Sigmoid colon (tissue), 7 donors: Measurements from ENCODE around the gene MOGAT3. TPM values are rescaled to one million over a fixed set of nuclear protein-coding genes. Genes with fewer than 3 reads are reported as not detected.
"Not testable (repeated sequence)": the region's sequence is repeated elsewhere in the genome, so short reads cannot be mapped to it uniquely, and the experiment has no call there.

Experiments
- DNase-seq: peaks from one replicate; pipeline ENCODE4 v3.0.0-alpha.2; 2019
- H3K27ac ChIP-seq, 4 donors: fragments of 200-600 bp; sonication (generic); one replicate each; pipeline ENCODE4 v1.5.1; 2016 to 2019; ENCODE audit warnings: mild to moderate bottlenecking in 1 of 4
- H3K27me3 ChIP-seq, 3 donors: fragments of 200-600 bp; sonication (generic); one replicate each; pipeline ENCODE4 v1.5.1; 2019; ENCODE audit warnings: mild to moderate bottlenecking in 1 of 3
- H3K36me3 ChIP-seq, 4 donors: fragments of 200-600 bp; sonication (generic); one replicate each; pipeline ENCODE4 v1.5.1; 2016 to 2019
- H3K4me1 ChIP-seq, 4 donors: fragments of 200-600 bp; sonication (generic); one replicate each; pipeline ENCODE4 v1.5.1; 2017 to 2019
- H3K4me3 ChIP-seq, 4 donors: fragments of 200-600 bp; sonication (generic); one replicate each; pipeline ENCODE4 v1.5.1; 2017 to 2019; ENCODE audit warnings: mild to moderate bottlenecking in 2 of 4, moderate library complexity in 1 of 4
- H3K9me3 ChIP-seq, 4 donors: fragments of 200-600 bp in 3 of 4; sonication (generic) in 3 of 4; one replicate each; pipeline versions ENCODE4 v1.5.1 to v1.6.1; 2013 to 2019
- EP300 ChIP-seq, 4 donors: sonication (generic); formaldehyde crosslinking; IDR thresholded peaks; one replicate each; pipeline ENCODE4 v1.6.1; 2017; ENCODE audit warnings: antibody characterized with exemption in 4 of 4
- POLR2A ChIP-seq, 2 donors: fragments of 450-650 bp; IDR thresholded peaks; one replicate each; pipeline ENCODE4 v1.6.1; 2016; ENCODE audit warnings: antibody characterized with exemption in 2 of 2, mild to moderate bottlenecking in 2 of 2, moderate library complexity in 2 of 2
- POLR2AphosphoS5 ChIP-seq, 4 donors: sonication (generic); formaldehyde crosslinking; IDR thresholded peaks; one replicate each; pipeline ENCODE4 v1.6.1; 2017; ENCODE audit warnings: antibody characterized with exemption in 4 of 4
- WGBS, 2 donors: extraction: QIAGEN DNeasy Blood & Tissue Kit; methylation state at CpG; one replicate each; pipeline ENCODE4 v1.1.7; 2013; 5-methylcytosine and 5-hydroxymethylcytosine counted together
- intact Hi-C: fragments of 100-400 bp; cut with DNase I; formaldehyde crosslinking; loops from one replicate; pipeline ENCODE4 v1.15.1; 2023
- polyA plus RNA-seq, 3 donors: library from polyadenylated mRNA; stranded (reverse); fragments of 200-250 nt; gene quantifications; one replicate each; pipeline ENCODE4 v1.2.3, GENCODE V29; 2013
- total RNA-seq, 4 donors: library from RNA; depleted of rRNA; stranded (reverse); fragments of >200 nt; gene quantifications; one replicate each; pipeline ENCODE4 v1.1.0, GENCODE V29; 2016
- TF ChIP-seq, protein P1 (sequence below), 4 experiments: fragments of 450-650 bp in 3 of 4; fragments of 200-600 bp in 1 of 4; IDR thresholded peaks; one replicate each; pipeline ENCODE4 v1.5.1; 2016 to 2019; ENCODE audit warnings: antibody characterized with exemption in 4 of 4, mild to moderate bottlenecking in 3 of 4, moderate library complexity in 2 of 4
- donor health status: healthy with polysubstance abuse.
- donor health status: Bipolar disorder and iron deficiency.
- donor health status: healthy.

MOGAT3 gene
- total and polyA plus RNA-seq, 7 donors = 3.6 to 27.2 (median 3.7) TPM; not detected in 4

DNA sequence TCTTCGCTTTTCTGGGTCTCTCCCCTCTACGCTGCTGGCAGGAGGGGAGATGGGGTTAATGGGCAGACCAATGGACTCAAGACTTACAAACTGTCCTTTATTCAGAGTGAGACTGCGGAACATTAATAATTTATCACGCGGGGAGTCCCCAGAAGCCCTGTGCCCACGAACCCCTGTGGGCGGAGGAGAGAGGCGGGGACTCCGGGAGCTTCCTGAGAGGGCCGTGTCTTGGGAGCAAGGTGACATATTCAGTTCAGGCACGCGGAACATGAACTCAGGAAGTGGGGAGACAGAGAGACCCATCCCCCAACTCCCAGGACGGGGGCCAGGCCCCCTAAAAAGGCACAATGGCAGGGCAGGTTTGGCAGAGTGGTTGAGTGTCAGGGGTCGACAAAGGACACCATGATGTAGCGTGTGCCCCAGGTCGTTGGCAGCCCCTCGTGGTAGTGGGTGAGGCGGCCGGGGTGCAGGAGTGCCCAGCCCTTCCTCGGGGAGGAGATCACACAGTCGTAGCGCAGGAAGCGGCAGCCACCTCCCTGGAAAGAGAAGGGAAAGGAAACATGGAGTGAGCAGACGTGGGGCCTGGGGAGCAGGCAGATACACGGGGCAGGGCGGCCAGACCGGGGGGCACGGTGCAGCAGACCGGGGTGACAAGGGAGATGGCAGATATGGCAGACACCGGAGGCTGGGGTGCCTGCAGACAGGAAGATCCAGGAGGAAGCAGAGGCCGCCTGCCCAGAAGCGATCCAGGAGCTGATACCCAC, 5.2 kb upstream of the MOGAT3 start:
- intact Hi-C loops = no loop called here
- TF ChIP-seq EP300 (IDR thresholded peaks at IDR 0.05) = no peak
- TF ChIP-seq, protein P1, sequence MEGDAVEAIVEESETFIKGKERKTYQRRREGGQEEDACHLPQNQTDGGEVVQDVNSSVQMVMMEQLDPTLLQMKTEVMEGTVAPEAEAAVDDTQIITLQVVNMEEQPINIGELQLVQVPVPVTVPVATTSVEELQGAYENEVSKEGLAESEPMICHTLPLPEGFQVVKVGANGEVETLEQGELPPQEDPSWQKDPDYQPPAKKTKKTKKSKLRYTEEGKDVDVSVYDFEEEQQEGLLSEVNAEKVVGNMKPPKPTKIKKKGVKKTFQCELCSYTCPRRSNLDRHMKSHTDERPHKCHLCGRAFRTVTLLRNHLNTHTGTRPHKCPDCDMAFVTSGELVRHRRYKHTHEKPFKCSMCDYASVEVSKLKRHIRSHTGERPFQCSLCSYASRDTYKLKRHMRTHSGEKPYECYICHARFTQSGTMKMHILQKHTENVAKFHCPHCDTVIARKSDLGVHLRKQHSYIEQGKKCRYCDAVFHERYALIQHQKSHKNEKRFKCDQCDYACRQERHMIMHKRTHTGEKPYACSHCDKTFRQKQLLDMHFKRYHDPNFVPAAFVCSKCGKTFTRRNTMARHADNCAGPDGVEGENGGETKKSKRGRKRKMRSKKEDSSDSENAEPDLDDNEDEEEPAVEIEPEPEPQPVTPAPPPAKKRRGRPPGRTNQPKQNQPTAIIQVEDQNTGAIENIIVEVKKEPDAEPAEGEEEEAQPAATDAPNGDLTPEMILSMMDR (IDR thresholded peaks at IDR 0.05) = no peak
- no peak for TF ChIP-seq POLR2AphosphoS5 (IDR thresholded peaks at IDR 0.05)
- TF ChIP-seq POLR2A (IDR thresholded peaks at IDR 0.05) = no peak
- Histone ChIP-seq H3K4me1 (peaks cover 0 to 11% (median 10%) of the 10 kb centered on the region in 4 donors), H3K4me3 (no peak overlapping the region), H3K27ac (no peak overlapping the region), H3K9me3 (no peaks in the 10 kb centered on the region), H3K36me3 (peaks cover 13 to 52% (median 21%) of the 10 kb centered on the region in 4 donors), H3K27me3 (peaks cover 16 to 30% (median 16%) of the 10 kb centered on the region in 3 donors)
- 87 to 89% methylated on average over 32 of the region's 32 CpGs for WGBS, 2 donors
- no peak for DNase-seq

GRCh38 chr7:101203740-101204738, 3.2 kb upstream of the MOGAT3 start:
- Histone ChIP-seq H3K27me3 (peaks cover 19 to 50% (median 30%) of the 10 kb centered on the region in 3 donors), H3K36me3 (peaks cover 0 to 32% (median 6%) of the 10 kb centered on the region in 4 donors), H3K4me1 (peaks cover 0 to 11% (median 10%) of the 10 kb centered on the region in 4 donors)
- 74 to 81% methylated on average over 22 of the region's 22 CpGs for WGBS, 2 donors
- H3K27ac ChIP-seq, H3K4me3 ChIP-seq, DNase-seq, H3K9me3 ChIP-seq, intact Hi-C loops: not testable (repeated sequence)

DNA sequence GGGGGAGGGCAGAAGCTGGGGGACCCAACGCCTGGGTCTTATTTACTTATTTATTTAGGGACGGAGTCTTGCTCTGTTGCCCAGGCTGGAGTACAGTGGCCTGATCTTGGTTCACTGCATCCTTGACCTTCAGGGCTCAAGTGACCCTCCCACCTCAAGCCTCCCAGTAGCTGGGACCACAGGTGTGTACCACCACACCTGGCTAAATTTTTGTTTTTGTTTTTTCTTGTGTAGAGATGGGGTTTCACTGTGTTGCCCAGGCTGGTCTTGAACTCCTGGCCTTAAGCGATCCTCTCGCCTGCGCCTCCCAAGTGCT, 1.7 kb upstream of the MOGAT3 start:
- intact Hi-C loops = no loop called here
- Histone ChIP-seq H3K9me3 (no peaks in the 10 kb centered on the region), H3K4me1 (peaks cover 0 to 11% (median 10%) of the 10 kb centered on the region in 4 donors), H3K27ac (no peak overlapping the region), H3K27me3 (peaks cover 19 to 64% (median 33%) of the 10 kb centered on the region in 3 donors), H3K4me3 (no peak overlapping the region), H3K36me3 (peaks cover 0 to 17% (median 2%) of the 10 kb centered on the region in 4 donors)
- TF ChIP-seq EP300 (IDR thresholded peaks at IDR 0.05) = no peak
- no peak for TF ChIP-seq POLR2AphosphoS5 (IDR thresholded peaks at IDR 0.05)
- TF ChIP-seq POLR2A (IDR thresholded peaks at IDR 0.05) = no peak
- TF ChIP-seq, protein P1 (IDR thresholded peaks at IDR 0.05) = no peak
- DNase-seq = no peak
- 86 to 89% methylated on average over 5 of the region's 5 CpGs for WGBS, 2 donors

DNA sequence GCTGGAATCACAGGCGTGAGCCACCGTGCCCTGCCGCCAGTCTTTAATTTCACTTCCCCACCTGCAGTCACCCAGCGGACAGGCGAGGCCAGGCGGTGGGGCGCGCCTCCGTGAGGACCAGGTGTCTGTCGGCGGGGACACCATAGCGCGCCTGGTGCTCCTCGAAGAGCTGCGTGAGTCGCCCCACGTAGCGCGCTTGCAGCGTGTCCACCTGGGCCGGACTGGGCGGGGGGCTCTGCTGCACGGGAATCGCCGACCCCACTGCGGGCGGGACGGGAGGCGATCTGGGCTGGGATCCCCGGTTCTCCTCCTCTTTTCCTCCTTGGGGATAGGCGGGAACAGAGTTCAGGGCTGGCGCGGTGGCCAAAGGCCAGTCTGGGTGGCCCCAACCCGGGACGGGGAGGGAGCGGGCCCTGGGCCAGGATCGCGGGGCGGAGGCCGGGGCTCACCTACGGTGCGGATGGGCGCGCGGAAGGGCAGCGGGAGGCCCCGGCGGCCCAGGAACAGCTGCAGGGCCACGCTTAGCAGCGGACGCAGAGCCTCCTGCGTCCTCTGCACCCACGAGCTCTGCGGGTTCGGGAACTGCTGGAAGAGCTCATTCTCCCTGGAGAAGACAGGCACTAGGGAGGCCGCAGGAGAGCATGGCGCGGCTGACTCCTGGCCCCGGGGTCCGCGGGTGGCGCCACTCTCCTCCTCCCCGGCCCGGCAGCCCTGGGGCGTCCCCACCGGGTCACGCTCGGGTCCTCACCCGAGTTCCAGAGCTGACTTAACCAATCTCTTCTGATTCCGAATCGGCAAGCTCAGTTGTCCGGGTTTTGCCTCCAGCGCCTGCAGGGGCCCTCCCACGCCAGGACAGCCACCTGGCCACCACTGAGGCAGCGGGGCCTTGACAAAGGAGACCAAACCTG, 1.1 kb upstream of the MOGAT3 start:
- TF ChIP-seq, protein P1 (IDR thresholded peaks at IDR 0.05) = no peak
- peak in 1 of 2 donors; percentile 16 for TF ChIP-seq POLR2A (IDR thresholded peaks at IDR 0.05)
- peaks cover 19 to 70% (median 33%) of the 10 kb centered on the region in 3 donors for H3K27me3 ChIP-seq
- DNase-seq = no peak
- H3K4me1 ChIP-seq = peaks cover 0 to 11% (median 10%) of the 10 kb centered on the region in 4 donors
- H3K4me3 ChIP-seq = peak overlapping the region in 2 of 4 donors; percentile 5 to 7
- H3K36me3 ChIP-seq = peaks cover 0 to 11% (median 0%) of the 10 kb centered on the region in 4 donors
- intact Hi-C loops = no loop called here
- no peaks in the 10 kb centered on the region for H3K9me3 ChIP-seq
- no peak overlapping the region for H3K27ac ChIP-seq
- WGBS, 2 donors = 11% methylated on average over 75 of the region's 75 CpGs
